Activated T-helper 1 cell treated with anti-CD3 and anti-CD28 coated beads, Interleukin-12 subunit alpha, Interleukin-12 subunit beta, Interleukin-2, Interleukin-4 antibody, amounts not matched to agents 30 ng/mL and 10 ng/mL and 1 ng/mL, durations not matched to agents 14 hours and 24 hours and 36 hours (primary cell): Measurements from ENCODE around the gene DBH. TPM values are rescaled to one million over a fixed set of nuclear protein-coding genes. Genes with fewer than 3 reads are reported as not detected.
"Not testable (repeated sequence)": the region's sequence is repeated elsewhere in the genome, so short reads cannot be mapped to it uniquely, and the experiment has no call there.

Source experiments
- DNase-seq: peaks from one replicate; pipeline ENCODE4 v3.0.0; 2021; ENCODE audit warnings: low spot score
- H3K27ac Mint-ChIP-seq: one replicate; pipeline ENCODE4 v1.8.0; 2021; ENCODE audit warnings: mild to moderate bottlenecking, mixed read lengths
- H3K27me3 Mint-ChIP-seq: one replicate; pipeline ENCODE4 v1.8.0; 2022; ENCODE audit warnings: mild to moderate bottlenecking, moderate library complexity, mixed read lengths; ENCODE audit not compliant: insufficient read depth
- H3K36me3 Mint-ChIP-seq: one replicate; pipeline ENCODE4 v1.8.0; 2021; ENCODE audit warnings: low read depth, mixed read lengths
- H3K4me1 Mint-ChIP-seq: one replicate; pipeline ENCODE4 v1.8.0; 2021; ENCODE audit warnings: low read depth, mixed read lengths
- H3K4me3 Mint-ChIP-seq: one replicate; pipeline ENCODE4 v1.8.0; 2021; ENCODE audit warnings: mild to moderate bottlenecking, moderate library complexity, mixed read lengths
- H3K9me3 Mint-ChIP-seq: one replicate; pipeline ENCODE4 v1.8.0; 2021; ENCODE audit warnings: mixed read lengths
- intact Hi-C: fragments of 100-400 bp; cut with micrococcal nuclease; formaldehyde crosslinking; loops from one replicate; pipeline ENCODE4 v1.15.1; 2024
- total RNA-seq: library from RNA; stranded (reverse); gene quantifications from 2 replicates; pipeline ENCODE4 v1.2.3, GENCODE V29; 2022

DBH gene
- total RNA-seq, 1 donor from 2014 or later, result not detected

GRCh38 chr9:133616643-133617405 lies 19.3 kb upstream of the DBH start:
- Mint-ChIP-seq H3K9me3 (no peaks in the 10 kb centered on the region), H3K36me3 (no peaks in the 10 kb centered on the region), H3K27ac (no peak overlapping the region), H3K4me1 (peaks cover 31% of the 10 kb centered on the region), H3K4me3 (no peak overlapping the region), H3K27me3 (peaks cover 8% of the 10 kb centered on the region)
- intact Hi-C loops, result no loop called here
- DNase-seq, result no peak

GRCh38 chr9:133618726-133619125 lies 17.4 kb upstream of the DBH start:
- intact Hi-C loops, result no loop called here
- H3K4me1 Mint-ChIP-seq, result peaks cover 38% of the 10 kb centered on the region
- H3K9me3 Mint-ChIP-seq, result no peaks in the 10 kb centered on the region
- peaks cover 2% of the 10 kb centered on the region for H3K36me3 Mint-ChIP-seq
- no peak overlapping the region for H3K27ac Mint-ChIP-seq
- DNase-seq, result no peak
- H3K27me3 Mint-ChIP-seq, result peaks cover 6% of the 10 kb centered on the region
- no peak overlapping the region for H3K4me3 Mint-ChIP-seq

- Mint-ChIP-seq H3K27ac (peak overlapping the region; percentile 54), H3K4me1 (peaks cover 38% of the 10 kb centered on the region), H3K36me3 (peaks cover 2% of the 10 kb centered on the region), H3K4me3 (peak overlapping the region; percentile 19), H3K27me3 (peaks cover 6% of the 10 kb centered on the region), H3K9me3 (peaks cover 2% of the 10 kb centered on the region)
- intact Hi-C loops, result loop anchor here (5.0 kb wide), 1 partner anchor 58 kb away; no protein-coding TSS in a partner anchor
- DNase-seq, result peak; percentile 50
Observed at GRCh38 chr9:133619791-133620190, 16.4 kb upstream of the DBH start.

- no peak for DNase-seq
- Mint-ChIP-seq H3K4me1 (peaks cover 38% of the 10 kb centered on the region), H3K36me3 (peaks cover 2% of the 10 kb centered on the region), H3K27me3 (peaks cover 7% of the 10 kb centered on the region), H3K9me3 (peaks cover 16% of the 10 kb centered on the region), H3K27ac (no peak overlapping the region), H3K4me3 (no peak overlapping the region)
- intact Hi-C loops, result loop anchor here (5.0 kb wide), 1 partner anchor 56 kb away; no protein-coding TSS in a partner anchor
Observed at GRCh38 chr9:133621725-133622267, 14.4 kb upstream of the DBH start.

- Mint-ChIP-seq H3K4me3 (no peak overlapping the region), H3K27ac (no peak overlapping the region), H3K9me3 (peaks cover 23% of the 10 kb centered on the region), H3K27me3 (peaks cover 5% of the 10 kb centered on the region), H3K4me1 (peaks cover 38% of the 10 kb centered on the region), H3K36me3 (peaks cover 2% of the 10 kb centered on the region)
- no peak for DNase-seq
- intact Hi-C loops, result loop anchor here (5.0 kb wide), 1 partner anchor 55 kb away; no protein-coding TSS in a partner anchor
Observed at GRCh38 chr9:133622555-133622954, 13.6 kb upstream of the DBH start.

GRCh38 chr9:133626008-133626407 lies 10.2 kb upstream of the DBH start:
- H3K27ac Mint-ChIP-seq, DNase-seq, H3K36me3 Mint-ChIP-seq, H3K27me3 Mint-ChIP-seq, H3K4me3 Mint-ChIP-seq, intact Hi-C loops: not testable (repeated sequence)
- Mint-ChIP-seq H3K4me1 (peaks cover 15% of the 10 kb centered on the region), H3K9me3 (peaks cover 23% of the 10 kb centered on the region)

- H3K9me3 Mint-ChIP-seq, result peaks cover 23% of the 10 kb centered on the region
- peaks cover 4% of the 10 kb centered on the region for H3K27me3 Mint-ChIP-seq
- H3K4me1 Mint-ChIP-seq, result peaks cover 1% of the 10 kb centered on the region
- intact Hi-C loops, result no loop called here
- no peak overlapping the region for H3K27ac Mint-ChIP-seq
- H3K36me3 Mint-ChIP-seq, result no peaks in the 10 kb centered on the region
- DNase-seq, result no peak
- H3K4me3 Mint-ChIP-seq, result no peak overlapping the region
Observed at GRCh38 chr9:133627341-133627740, 8.8 kb upstream of the DBH start.

- Mint-ChIP-seq H3K27ac (no peak overlapping the region), H3K4me3 (no peak overlapping the region)
- DNase-seq, result no peak
Observed at GRCh38 chr9:133628766-133629165, 7.4 kb upstream of the DBH start.

GRCh38 chr9:133629221-133630110 lies 6.7 kb upstream of the DBH start:
- Mint-ChIP-seq H3K9me3 (peaks cover 23% of the 10 kb centered on the region), H3K27ac (no peak overlapping the region), H3K4me3 (no peak overlapping the region), H3K4me1 (no peaks in the 10 kb centered on the region), H3K36me3 (no peaks in the 10 kb centered on the region), H3K27me3 (peaks cover 4% of the 10 kb centered on the region)
- DNase-seq, result no peak
- intact Hi-C loops, result no loop called here

More at GRCh38 chr9:133628766-133629165, 7.4 kb upstream of the DBH start:
- Mint-ChIP-seq H3K27me3 (peaks cover 4% of the 10 kb centered on the region), H3K4me1 (no peaks in the 10 kb centered on the region), H3K36me3 (no peaks in the 10 kb centered on the region), H3K9me3 (peaks cover 23% of the 10 kb centered on the region)
- intact Hi-C loops, result no loop called here

- H3K27me3 Mint-ChIP-seq, result peaks cover 2% of the 10 kb centered on the region
- peaks cover 14% of the 10 kb centered on the region for H3K9me3 Mint-ChIP-seq
- no peak overlapping the region for H3K4me3 Mint-ChIP-seq
- no peak overlapping the region for H3K27ac Mint-ChIP-seq
- H3K36me3 Mint-ChIP-seq, result no peaks in the 10 kb centered on the region
- no peaks in the 10 kb centered on the region for H3K4me1 Mint-ChIP-seq
- DNase-seq, result no peak
- intact Hi-C loops, result no loop called here
Observed at GRCh38 chr9:133631111-133631510, 5.1 kb upstream of the DBH start.

- Mint-ChIP-seq H3K36me3 (no peaks in the 10 kb centered on the region), H3K4me3 (no peak overlapping the region), H3K9me3 (no peaks in the 10 kb centered on the region), H3K27ac (no peak overlapping the region), H3K27me3 (no peaks in the 10 kb centered on the region), H3K4me1 (no peaks in the 10 kb centered on the region)
- intact Hi-C loops, result no loop called here
- no peak for DNase-seq
Observed at GRCh38 chr9:133632806-133633680, 3.1 kb upstream of the DBH start.

- no peaks in the 10 kb centered on the region for H3K4me1 Mint-ChIP-seq
- H3K27ac Mint-ChIP-seq, result no peak overlapping the region
- no peaks in the 10 kb centered on the region for H3K9me3 Mint-ChIP-seq
- H3K36me3 Mint-ChIP-seq, result no peaks in the 10 kb centered on the region
- peaks cover 2% of the 10 kb centered on the region for H3K27me3 Mint-ChIP-seq
- no peak for DNase-seq
- H3K4me3 Mint-ChIP-seq, result no peak overlapping the region
- intact Hi-C loops, result no loop called here
Observed at GRCh38 chr9:133633681-133634080, 2.5 kb upstream of the DBH start.
